Progenitor cell of endocrine pancreas (in vitro differentiated cells): Measurements from ENCODE around the gene SLC9A9. TPM values are rescaled to one million over a fixed set of nuclear protein-coding genes. Genes with fewer than 3 reads are reported as not detected.

Experiments
- DNase-seq: peaks from one replicate; pipeline ENCODE4 v3.0.0; 2021; ENCODE audit warnings: low spot score; ENCODE audit not compliant: unreplicated experiment
- H3K27ac Mint-ChIP-seq: 2 replicates; pipeline ENCODE4 v1.8.0; 2021; ENCODE audit warnings: mild to moderate bottlenecking, moderate library complexity, mixed read lengths
- H3K27me3 Mint-ChIP-seq: 2 replicates; pipeline ENCODE4 v1.8.0; 2021; ENCODE audit warnings: mixed read lengths
- H3K36me3 Mint-ChIP-seq: 2 replicates; pipeline ENCODE4 v1.8.0; 2022; ENCODE audit warnings: mixed read lengths; ENCODE audit not compliant: insufficient read depth
- H3K4me1 Mint-ChIP-seq: 2 replicates; pipeline ENCODE4 v1.8.0; 2021; ENCODE audit warnings: low read depth, mixed read lengths
- H3K4me3 Mint-ChIP-seq: 2 replicates; pipeline ENCODE4 v1.8.0; 2021; ENCODE audit warnings: low read depth, mild to moderate bottlenecking, moderate library complexity, mixed read lengths
- H3K9me3 Mint-ChIP-seq: 2 replicates; pipeline ENCODE4 v1.8.0; 2021; ENCODE audit warnings: low read depth, mixed read lengths
- total RNA-seq: library from RNA; stranded (reverse); gene quantifications from 2 replicates; pipeline ENCODE4 v1.2.1, GENCODE V29; 2021
- TF ChIP-seq, protein P1 (sequence below): fragments of 200-600 bp; sonication (generic); IDR thresholded peaks from one replicate; pipeline ENCODE4 v1.5.0; 2021; ENCODE audit warnings: antibody characterized with exemption, mild to moderate bottlenecking; ENCODE audit not compliant: unreplicated experiment

SLC9A9 gene
- total RNA-seq, 1 donor from 2014 or later: 0.17 TPM

DNA sequence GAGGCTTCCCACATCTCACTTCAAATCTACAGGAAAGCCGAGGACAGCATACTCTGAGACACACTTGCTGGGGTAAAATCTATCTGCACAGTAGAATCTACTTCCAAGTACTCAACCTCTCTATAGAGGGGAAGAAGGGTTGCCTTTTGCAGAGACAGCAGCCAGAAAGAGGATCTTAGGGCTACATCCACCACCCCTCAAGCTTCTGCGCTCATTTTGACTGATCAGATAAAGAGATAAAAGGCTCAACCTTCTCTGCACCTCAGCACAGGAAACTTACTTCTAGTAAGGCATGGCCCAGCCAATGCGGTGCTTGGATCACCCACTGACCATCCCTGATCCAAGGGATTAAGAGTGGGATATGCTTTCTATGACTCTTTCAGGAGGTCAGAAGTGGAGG is 6.9 kb upstream of the SLC9A9 start:
- no peak overlapping the region for H3K27ac Mint-ChIP-seq
- no peaks in the 10 kb centered on the region for H3K36me3 Mint-ChIP-seq
- TF ChIP-seq, protein P1, sequence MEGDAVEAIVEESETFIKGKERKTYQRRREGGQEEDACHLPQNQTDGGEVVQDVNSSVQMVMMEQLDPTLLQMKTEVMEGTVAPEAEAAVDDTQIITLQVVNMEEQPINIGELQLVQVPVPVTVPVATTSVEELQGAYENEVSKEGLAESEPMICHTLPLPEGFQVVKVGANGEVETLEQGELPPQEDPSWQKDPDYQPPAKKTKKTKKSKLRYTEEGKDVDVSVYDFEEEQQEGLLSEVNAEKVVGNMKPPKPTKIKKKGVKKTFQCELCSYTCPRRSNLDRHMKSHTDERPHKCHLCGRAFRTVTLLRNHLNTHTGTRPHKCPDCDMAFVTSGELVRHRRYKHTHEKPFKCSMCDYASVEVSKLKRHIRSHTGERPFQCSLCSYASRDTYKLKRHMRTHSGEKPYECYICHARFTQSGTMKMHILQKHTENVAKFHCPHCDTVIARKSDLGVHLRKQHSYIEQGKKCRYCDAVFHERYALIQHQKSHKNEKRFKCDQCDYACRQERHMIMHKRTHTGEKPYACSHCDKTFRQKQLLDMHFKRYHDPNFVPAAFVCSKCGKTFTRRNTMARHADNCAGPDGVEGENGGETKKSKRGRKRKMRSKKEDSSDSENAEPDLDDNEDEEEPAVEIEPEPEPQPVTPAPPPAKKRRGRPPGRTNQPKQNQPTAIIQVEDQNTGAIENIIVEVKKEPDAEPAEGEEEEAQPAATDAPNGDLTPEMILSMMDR: no peak
- H3K4me3 Mint-ChIP-seq: no peak overlapping the region
- H3K4me1 Mint-ChIP-seq: no peaks in the 10 kb centered on the region
- DNase-seq: no peak
- peaks cover 3% of the 10 kb centered on the region for H3K9me3 Mint-ChIP-seq
- H3K27me3 Mint-ChIP-seq: no peaks in the 10 kb centered on the region

DNA sequence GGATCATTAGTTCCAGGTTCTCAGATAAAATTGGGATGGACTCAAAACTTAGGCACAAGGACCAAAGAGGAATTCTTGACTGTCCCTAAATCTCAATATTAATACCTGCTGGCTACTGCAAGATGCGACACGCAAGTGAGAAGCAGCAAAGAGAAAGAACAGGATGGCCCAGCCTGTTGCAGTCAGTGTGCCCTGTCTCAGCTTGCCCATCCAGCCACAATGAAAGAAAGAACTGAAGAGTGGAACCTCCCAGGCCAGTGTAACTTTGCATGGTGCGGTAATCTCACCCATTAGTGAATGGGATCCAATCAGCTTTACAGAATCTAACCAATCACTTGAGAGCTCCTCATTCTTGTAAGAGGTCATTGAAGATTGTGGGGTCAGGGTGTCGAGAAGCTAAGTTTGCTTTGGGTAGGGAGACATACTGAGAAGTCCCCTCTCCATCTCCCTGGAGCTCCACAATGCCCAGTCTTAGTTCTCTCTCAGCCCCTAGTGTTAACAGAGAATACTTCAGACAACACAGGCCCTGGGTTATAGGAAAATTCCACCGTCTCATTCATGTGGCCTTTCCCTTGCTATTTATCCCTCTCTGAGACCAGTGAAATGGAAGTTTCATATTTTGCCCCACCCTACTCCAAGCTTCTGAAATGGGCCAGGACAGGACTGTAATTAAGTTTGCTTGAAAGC is 3.2 kb upstream of the SLC9A9 start:
- peaks cover 3% of the 10 kb centered on the region for H3K27me3 Mint-ChIP-seq
- TF ChIP-seq, protein P1: no peak
- H3K27ac Mint-ChIP-seq: no peak overlapping the region
- H3K9me3 Mint-ChIP-seq: no peaks in the 10 kb centered on the region
- H3K4me3 Mint-ChIP-seq: no peak overlapping the region
- DNase-seq: no peak
- no peaks in the 10 kb centered on the region for H3K36me3 Mint-ChIP-seq
- peaks cover 9% of the 10 kb centered on the region for H3K4me1 Mint-ChIP-seq

DNA sequence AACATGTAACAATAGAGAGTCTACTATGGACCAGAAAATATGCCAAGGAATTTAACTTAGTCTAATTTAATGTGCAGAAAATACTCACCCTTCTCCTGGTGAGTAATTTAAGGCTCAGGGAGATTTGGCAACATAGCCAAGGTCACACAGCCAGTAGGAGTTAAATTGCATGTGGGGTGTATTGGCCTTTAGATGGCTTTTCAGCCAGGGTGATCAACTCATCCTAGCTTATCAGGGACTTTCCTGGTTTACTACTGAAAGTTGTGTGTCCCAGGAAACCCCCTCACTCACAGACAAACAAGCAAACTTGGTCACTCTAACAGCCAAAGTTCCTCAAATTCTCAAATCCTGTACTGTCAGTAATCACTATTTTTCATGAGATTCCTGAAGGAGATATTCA is 2.6 kb upstream of the SLC9A9 start:
- Mint-ChIP-seq H3K27me3 (peaks cover 3% of the 10 kb centered on the region), H3K4me3 (no peak overlapping the region), H3K4me1 (peaks cover 9% of the 10 kb centered on the region), H3K36me3 (no peaks in the 10 kb centered on the region), H3K27ac (no peak overlapping the region), H3K9me3 (no peaks in the 10 kb centered on the region)
- TF ChIP-seq, protein P1: no peak
- DNase-seq: no peak

DNA sequence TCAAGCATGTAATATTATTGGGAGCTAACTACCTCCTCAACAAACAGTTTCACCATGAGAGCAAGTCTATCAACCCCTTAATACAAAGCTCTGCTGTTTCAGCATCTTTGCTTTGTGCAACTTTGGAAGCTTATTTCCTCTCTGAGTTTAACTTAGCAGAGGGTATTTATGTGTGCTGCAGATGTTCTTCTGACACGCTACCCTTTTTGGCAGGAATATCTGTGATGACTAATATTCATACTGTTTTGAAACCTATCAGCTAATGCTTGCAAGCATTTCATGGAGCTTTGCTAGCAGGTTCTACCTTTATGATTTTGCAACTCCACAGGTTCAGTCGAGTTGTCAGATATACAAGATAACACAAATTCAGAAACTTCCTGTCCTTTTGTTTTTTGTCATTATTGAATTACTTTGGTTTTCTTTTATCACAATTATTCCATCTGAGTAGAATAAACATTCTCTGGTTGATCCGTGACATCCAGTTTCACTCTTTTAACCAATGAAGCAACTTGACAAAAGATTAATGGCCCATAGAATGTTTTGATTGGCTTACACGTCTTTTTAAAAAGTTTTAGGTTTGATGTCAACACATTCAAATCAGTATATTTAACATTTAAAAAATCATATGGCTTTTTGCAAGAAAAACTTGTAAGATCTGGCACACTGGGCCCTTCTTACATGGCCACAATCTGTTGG is 1.7 kb upstream of the SLC9A9 start:
- H3K4me1 Mint-ChIP-seq: peaks cover 9% of the 10 kb centered on the region
- H3K4me3 Mint-ChIP-seq: no peak overlapping the region

DNA sequence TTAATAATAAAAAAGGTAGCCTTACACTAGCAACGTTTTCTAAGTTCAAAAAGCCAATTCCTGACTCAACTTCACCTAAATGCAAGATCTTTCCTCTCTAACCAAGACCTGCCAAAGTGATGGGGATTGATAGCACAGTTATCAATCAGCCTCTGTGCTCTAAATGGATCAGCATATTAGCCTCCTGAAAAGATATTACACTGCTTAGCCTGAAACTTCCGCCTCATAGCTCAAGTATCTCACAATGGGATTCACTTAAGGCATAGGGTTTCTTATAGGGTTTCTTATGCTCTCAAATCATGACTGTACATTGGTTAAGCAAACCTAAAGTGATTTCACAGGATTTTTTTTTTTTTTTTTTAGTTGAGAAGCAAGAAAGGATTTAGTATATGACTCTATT is 436 bp upstream of the SLC9A9 start:
- Mint-ChIP-seq H3K36me3 (no peaks in the 10 kb centered on the region), H3K27me3 (peaks cover 6% of the 10 kb centered on the region), H3K27ac (no peak overlapping the region), H3K4me3 (no peak overlapping the region), H3K4me1 (peaks cover 9% of the 10 kb centered on the region), H3K9me3 (no peaks in the 10 kb centered on the region)
- TF ChIP-seq, protein P1: no peak
- no peak for DNase-seq

More for the DNA sequence above, 1.7 kb upstream of the SLC9A9 start:
- TF ChIP-seq, protein P1: no peak
- Mint-ChIP-seq H3K27me3 (peaks cover 6% of the 10 kb centered on the region), H3K36me3 (no peaks in the 10 kb centered on the region), H3K9me3 (no peaks in the 10 kb centered on the region), H3K27ac (no peak overlapping the region)
- no peak for DNase-seq
